Measurements from ENCODE around the gene THUMPD1.

DNA sequence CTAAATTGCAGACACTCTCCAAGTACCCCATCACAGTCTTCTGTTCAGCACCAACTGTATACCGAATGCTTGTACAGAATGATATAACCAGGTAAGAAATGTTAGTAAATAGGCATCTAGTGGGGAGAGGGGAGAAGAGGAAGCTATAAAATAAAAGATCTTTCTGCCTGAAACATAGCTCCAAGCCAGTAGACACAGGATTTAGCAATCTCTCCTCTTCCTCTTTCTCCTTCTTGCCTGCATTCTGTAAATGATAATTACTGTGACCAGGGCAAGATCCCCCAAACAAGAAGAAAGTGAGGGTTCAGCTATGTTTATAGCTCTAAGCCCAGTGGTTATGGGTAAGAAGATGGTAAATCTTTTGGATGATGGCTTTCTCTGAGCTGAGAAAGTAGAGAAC is 40.1 kb upstream of the THUMPD1 start:
- TF ChIP-seq, protein P1, sequence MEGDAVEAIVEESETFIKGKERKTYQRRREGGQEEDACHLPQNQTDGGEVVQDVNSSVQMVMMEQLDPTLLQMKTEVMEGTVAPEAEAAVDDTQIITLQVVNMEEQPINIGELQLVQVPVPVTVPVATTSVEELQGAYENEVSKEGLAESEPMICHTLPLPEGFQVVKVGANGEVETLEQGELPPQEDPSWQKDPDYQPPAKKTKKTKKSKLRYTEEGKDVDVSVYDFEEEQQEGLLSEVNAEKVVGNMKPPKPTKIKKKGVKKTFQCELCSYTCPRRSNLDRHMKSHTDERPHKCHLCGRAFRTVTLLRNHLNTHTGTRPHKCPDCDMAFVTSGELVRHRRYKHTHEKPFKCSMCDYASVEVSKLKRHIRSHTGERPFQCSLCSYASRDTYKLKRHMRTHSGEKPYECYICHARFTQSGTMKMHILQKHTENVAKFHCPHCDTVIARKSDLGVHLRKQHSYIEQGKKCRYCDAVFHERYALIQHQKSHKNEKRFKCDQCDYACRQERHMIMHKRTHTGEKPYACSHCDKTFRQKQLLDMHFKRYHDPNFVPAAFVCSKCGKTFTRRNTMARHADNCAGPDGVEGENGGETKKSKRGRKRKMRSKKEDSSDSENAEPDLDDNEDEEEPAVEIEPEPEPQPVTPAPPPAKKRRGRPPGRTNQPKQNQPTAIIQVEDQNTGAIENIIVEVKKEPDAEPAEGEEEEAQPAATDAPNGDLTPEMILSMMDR (IDR thresholded peaks at IDR 0.05), result no peak
- TF ChIP-seq POLR2A (IDR thresholded peaks at IDR 0.05), result no peak

Measured in adrenal gland (tissue), 5 donors.